Esophagus squamous epithelium (tissue), 4 donors: ENCODE data around the gene CNTNAP4.

ENCODE experiments used
- POLR2A ChIP-seq, 4 donors: fragments of 450-650 bp; IDR thresholded peaks; one replicate each; pipeline ENCODE4 v1.6.1; 2017; ENCODE audit warnings: antibody characterized with exemption in 4 of 4, mild to moderate bottlenecking in 4 of 4, moderate library complexity in 3 of 4
- TF ChIP-seq, protein P1 (sequence below), 6 experiments: fragments of 450-650 bp in 4 of 6; fragments of 200-600 bp in 2 of 6; sonication (generic) in 2 of 6; IDR thresholded peaks; one replicate each; pipeline ENCODE4 v1.5.1; 2016 to 2019; ENCODE audit warnings: antibody characterized with exemption in 6 of 6, mild to moderate bottlenecking in 4 of 6, moderate library complexity in 4 of 6

DNA sequence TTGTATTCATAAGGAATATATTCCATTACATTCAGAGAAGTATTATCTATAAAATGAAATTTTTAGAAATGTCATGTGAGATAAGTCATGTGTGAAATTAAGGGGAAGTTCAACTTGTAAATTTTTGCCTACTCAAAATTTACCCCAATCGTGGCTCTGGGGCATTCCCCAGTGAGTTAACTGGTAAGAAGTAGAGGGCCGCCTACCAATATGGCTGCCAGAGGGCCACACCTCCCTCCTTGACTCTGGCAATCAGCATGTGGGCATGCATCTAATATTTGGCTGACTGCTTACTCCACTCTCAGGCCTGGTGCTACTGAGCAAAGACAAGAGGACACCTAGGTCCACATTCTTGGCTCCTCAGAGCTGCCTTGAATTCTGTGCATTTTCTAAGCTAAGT lies 39.7 kb upstream of the CNTNAP4 start:
- TF ChIP-seq, protein P1, sequence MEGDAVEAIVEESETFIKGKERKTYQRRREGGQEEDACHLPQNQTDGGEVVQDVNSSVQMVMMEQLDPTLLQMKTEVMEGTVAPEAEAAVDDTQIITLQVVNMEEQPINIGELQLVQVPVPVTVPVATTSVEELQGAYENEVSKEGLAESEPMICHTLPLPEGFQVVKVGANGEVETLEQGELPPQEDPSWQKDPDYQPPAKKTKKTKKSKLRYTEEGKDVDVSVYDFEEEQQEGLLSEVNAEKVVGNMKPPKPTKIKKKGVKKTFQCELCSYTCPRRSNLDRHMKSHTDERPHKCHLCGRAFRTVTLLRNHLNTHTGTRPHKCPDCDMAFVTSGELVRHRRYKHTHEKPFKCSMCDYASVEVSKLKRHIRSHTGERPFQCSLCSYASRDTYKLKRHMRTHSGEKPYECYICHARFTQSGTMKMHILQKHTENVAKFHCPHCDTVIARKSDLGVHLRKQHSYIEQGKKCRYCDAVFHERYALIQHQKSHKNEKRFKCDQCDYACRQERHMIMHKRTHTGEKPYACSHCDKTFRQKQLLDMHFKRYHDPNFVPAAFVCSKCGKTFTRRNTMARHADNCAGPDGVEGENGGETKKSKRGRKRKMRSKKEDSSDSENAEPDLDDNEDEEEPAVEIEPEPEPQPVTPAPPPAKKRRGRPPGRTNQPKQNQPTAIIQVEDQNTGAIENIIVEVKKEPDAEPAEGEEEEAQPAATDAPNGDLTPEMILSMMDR (IDR thresholded peaks at IDR 0.05): no peak
- TF ChIP-seq POLR2A (IDR thresholded peaks at IDR 0.05): no peak
